ENCODE data around the gene CPSF7. TPM values are rescaled to one million over a fixed set of nuclear protein-coding genes. Genes with fewer than 3 reads are reported as not detected.
"Not testable (repeated sequence)": the region's sequence is repeated elsewhere in the genome, so short reads cannot be mapped to it uniquely, and the experiment has no call there.

CPSF7 gene
- polyA plus RNA-seq, 3 donors: 12.5 to 67.5 (median 20.1) TPM

- Mint-ChIP-seq H3K27ac (no peak overlapping the region), H3K27me3 (ENCODE audit: low read depth in 3 of 3) (peaks cover 2 to 4% (median 3%) of the 10 kb centered on the region in 3 donors), H3K36me3 (peaks cover 3 to 9% of the 10 kb centered on the region in 2 donors), H3K9me3 (peaks cover 1 to 11% (median 6%) of the 10 kb centered on the region in 7 donors), H3K4me1 (peaks cover 23% of the 10 kb centered on the region), H3K4me3 (no peak overlapping the region)
- no peaks in the 10 kb centered on the region for H4K20me1 ChIP-seq (ENCODE audit: insufficient read depth, low read length)
- no peak overlapping the region for H3K9ac ChIP-seq (ENCODE audit: insufficient read depth, low read length, poor library complexity, severe bottlenecking)
- no peaks in the 10 kb centered on the region for H3K79me2 ChIP-seq (ENCODE audit: insufficient read depth, low read length)
- H3K4me1 ChIP-seq (ENCODE audit: control insufficient read depth in 1 of 2, insufficient read depth in 2 of 2, low read length in 2 of 2): peaks cover 17 to 25% of the 10 kb centered on the region in 2 donors
- intact Hi-C loops (cut with micrococcal nuclease): loop anchor here in 1 of 2 donors (5.0 kb wide), 1 partner anchor 47 kb away; no protein-coding TSS in a partner anchor
- peaks cover 4 to 6% of the 10 kb centered on the region in 2 donors for H3K36me3 ChIP-seq (replicated peaks in 1 of 2; ENCODE audit: control insufficient read depth in 1 of 2, insufficient read depth in 2 of 2, low read length in 2 of 2)
- H3K27ac ChIP-seq (ENCODE audit: low read depth in 1 of 2, low read length in 2 of 2): no peak overlapping the region
- no peak for DNase-seq
- peaks cover 4 to 5% of the 10 kb centered on the region in 2 donors for H3K9me3 ChIP-seq (replicated peaks in 1 of 2; ENCODE audit: control insufficient read depth in 1 of 2, insufficient read depth in 1 of 2, low read length in 2 of 2)
- H2AFZ ChIP-seq (ENCODE audit: insufficient read depth, low read depth, low read length, poor library complexity, severe bottlenecking): no peak overlapping the region
- H3K27me3 ChIP-seq (ENCODE audit: control insufficient read depth in 2 of 2, insufficient read depth in 2 of 2, low read length in 2 of 2): no peaks in the 10 kb centered on the region
- WGBS (ENCODE audit: insufficient coverage): no CpG with 5 or more reads among the region's 1 CpG
- TF ChIP-seq CTCF (IDR thresholded peaks at IDR 0.05): no peak
- no peak overlapping the region for H3K4me2 ChIP-seq (replicated peaks; ENCODE audit: extremely low read depth, low read length, poor library complexity, severe bottlenecking)
- H3K4me3 ChIP-seq (replicated peaks in 1 of 3; ENCODE audit: low read depth in 2 of 3, low read length in 3 of 3): no peak overlapping the region
Measured at GRCh38 chr11:61390161-61390560, 39.6 kb downstream of the CPSF7 start.

- H3K27ac Mint-ChIP-seq: peak overlapping the region in 2 of 7 donors; percentile 36 to 80
- no peak overlapping the region for H3K9ac ChIP-seq (ENCODE audit: insufficient read depth, low read length, poor library complexity, severe bottlenecking)
- no peak for TF ChIP-seq CTCF (IDR thresholded peaks at IDR 0.05)
Measured at GRCh38 chr11:61384271-61385242, 45.2 kb downstream of the CPSF7 start.

GRCh38 chr11:61383859-61384258 lies 45.9 kb downstream of the CPSF7 start:
- H3K9me3 Mint-ChIP-seq; H3K27me3 ChIP-seq (ENCODE audit: control insufficient read depth in 2 of 2, insufficient read depth in 2 of 2, low read length in 2 of 2); H3K9me3 ChIP-seq (replicated peaks in 1 of 2; ENCODE audit: control insufficient read depth in 1 of 2, insufficient read depth in 1 of 2, low read length in 2 of 2); H3K27ac ChIP-seq (ENCODE audit: low read depth in 1 of 2, low read length in 2 of 2); H3K9ac ChIP-seq (ENCODE audit: insufficient read depth, low read length, poor library complexity, severe bottlenecking); H3K27me3 Mint-ChIP-seq (ENCODE audit: low read depth in 3 of 3); H3K36me3 Mint-ChIP-seq; DNase-seq; H3K27ac Mint-ChIP-seq; H3K36me3 ChIP-seq (replicated peaks in 1 of 2; ENCODE audit: control insufficient read depth in 1 of 2, insufficient read depth in 2 of 2, low read length in 2 of 2); H3K79me2 ChIP-seq (ENCODE audit: insufficient read depth, low read length); H4K20me1 ChIP-seq (ENCODE audit: insufficient read depth, low read length); H2AFZ ChIP-seq (ENCODE audit: insufficient read depth, low read depth, low read length, poor library complexity, severe bottlenecking); H3K4me3 Mint-ChIP-seq; H3K4me2 ChIP-seq (replicated peaks; ENCODE audit: extremely low read depth, low read length, poor library complexity, severe bottlenecking); H3K4me3 ChIP-seq (replicated peaks in 1 of 3; ENCODE audit: low read depth in 2 of 3, low read length in 3 of 3): not testable (repeated sequence)
- H3K4me1 Mint-ChIP-seq: peaks cover 34% of the 10 kb centered on the region
- peaks cover 34 to 38% of the 10 kb centered on the region in 2 donors for H3K4me1 ChIP-seq (ENCODE audit: control insufficient read depth in 1 of 2, insufficient read depth in 2 of 2, low read length in 2 of 2)
- 97% methylated on average over 4 of the region's 5 CpGs for WGBS (ENCODE audit: insufficient coverage)
- intact Hi-C loops (cut with micrococcal nuclease): loop anchor here in 1 of 2 donors (2.0 kb wide), 1 partner anchor 47 kb away; no protein-coding TSS in a partner anchor

More at GRCh38 chr11:61384271-61385242, 45.2 kb downstream of the CPSF7 start:
- Mint-ChIP-seq H3K9me3 (peaks cover 2 to 4% (median 2%) of the 10 kb centered on the region in 7 donors), H3K4me1 (peaks cover 28% of the 10 kb centered on the region), H3K4me3 (no peak overlapping the region), H3K27me3 (ENCODE audit: low read depth in 3 of 3) (peaks cover 2 to 9% (median 3%) of the 10 kb centered on the region in 3 donors), H3K36me3 (peaks cover 0 to 1% of the 10 kb centered on the region in 2 donors)
- no peaks in the 10 kb centered on the region for H3K79me2 ChIP-seq (ENCODE audit: insufficient read depth, low read length)
- H2AFZ ChIP-seq (ENCODE audit: insufficient read depth, low read depth, low read length, poor library complexity, severe bottlenecking): no peak overlapping the region
- peak in 1 of 3 donors; percentile 20 for DNase-seq
- intact Hi-C loops (cut with micrococcal nuclease): loop anchor here (1.0 to 2.0 kb wide), 2 partner anchors 48 kb away; no protein-coding TSS in a partner anchor
- peaks cover 0 to 1% of the 10 kb centered on the region in 2 donors for H3K9me3 ChIP-seq (replicated peaks in 1 of 2; ENCODE audit: control insufficient read depth in 1 of 2, insufficient read depth in 1 of 2, low read length in 2 of 2)
- no peak overlapping the region for H3K4me3 ChIP-seq (replicated peaks in 1 of 3; ENCODE audit: low read depth in 2 of 3, low read length in 3 of 3)
- no peaks in the 10 kb centered on the region for H3K36me3 ChIP-seq (replicated peaks in 1 of 2; ENCODE audit: control insufficient read depth in 1 of 2, insufficient read depth in 2 of 2, low read length in 2 of 2)
- WGBS (ENCODE audit: insufficient coverage): 87% methylated on average over 7 of the region's 15 CpGs
- H3K4me2 ChIP-seq (replicated peaks; ENCODE audit: extremely low read depth, low read length, poor library complexity, severe bottlenecking): no peak overlapping the region
- H3K27me3 ChIP-seq (ENCODE audit: control insufficient read depth in 2 of 2, insufficient read depth in 2 of 2, low read length in 2 of 2): no peaks in the 10 kb centered on the region
- no peaks in the 10 kb centered on the region for H4K20me1 ChIP-seq (ENCODE audit: insufficient read depth, low read length)
- no peak overlapping the region for H3K27ac ChIP-seq (ENCODE audit: low read depth in 1 of 2, low read length in 2 of 2)
- peaks cover 27 to 31% of the 10 kb centered on the region in 2 donors for H3K4me1 ChIP-seq (ENCODE audit: control insufficient read depth in 1 of 2, insufficient read depth in 2 of 2, low read length in 2 of 2)

All from CD14-positive monocyte (primary cell).